Uterus (tissue), 2 donors: ENCODE measurements around the gene SLC16A3.

ENCODE experiments used
- CTCF ChIP-seq, 4 experiments: fragments of 200-600 bp in 2 of 4; fragments of 450-650 bp in 2 of 4; sonication (generic) in 2 of 4; IDR thresholded peaks; one replicate each; pipeline ENCODE4 v1.5.1; 2016 to 2019; ENCODE audit warnings: antibody characterized with exemption in 4 of 4, mild to moderate bottlenecking in 2 of 4, moderate library complexity in 1 of 4
- POLR2A ChIP-seq, 2 donors: fragments of 450-650 bp; IDR thresholded peaks; one replicate each; pipeline ENCODE4 v1.6.1; 2016; ENCODE audit warnings: antibody characterized with exemption in 2 of 2, mild to moderate bottlenecking in 1 of 2, moderate library complexity in 1 of 2

- TF ChIP-seq CTCF (IDR thresholded peaks at IDR 0.05) (no peak), POLR2A (IDR thresholded peaks at IDR 0.05) (no peak)
Measured at GRCh38 chr17:82225368-82226029, 3.3 kb upstream of the SLC16A3 start.
